Measurements from ENCODE around the gene MECP2.

- TF ChIP-seq POLR2A (IDR thresholded peaks at IDR 0.05) (no peak), EP300 (IDR thresholded peaks at IDR 0.05; ENCODE audit: low read depth) (no peak)
- TF ChIP-seq, protein P1, sequence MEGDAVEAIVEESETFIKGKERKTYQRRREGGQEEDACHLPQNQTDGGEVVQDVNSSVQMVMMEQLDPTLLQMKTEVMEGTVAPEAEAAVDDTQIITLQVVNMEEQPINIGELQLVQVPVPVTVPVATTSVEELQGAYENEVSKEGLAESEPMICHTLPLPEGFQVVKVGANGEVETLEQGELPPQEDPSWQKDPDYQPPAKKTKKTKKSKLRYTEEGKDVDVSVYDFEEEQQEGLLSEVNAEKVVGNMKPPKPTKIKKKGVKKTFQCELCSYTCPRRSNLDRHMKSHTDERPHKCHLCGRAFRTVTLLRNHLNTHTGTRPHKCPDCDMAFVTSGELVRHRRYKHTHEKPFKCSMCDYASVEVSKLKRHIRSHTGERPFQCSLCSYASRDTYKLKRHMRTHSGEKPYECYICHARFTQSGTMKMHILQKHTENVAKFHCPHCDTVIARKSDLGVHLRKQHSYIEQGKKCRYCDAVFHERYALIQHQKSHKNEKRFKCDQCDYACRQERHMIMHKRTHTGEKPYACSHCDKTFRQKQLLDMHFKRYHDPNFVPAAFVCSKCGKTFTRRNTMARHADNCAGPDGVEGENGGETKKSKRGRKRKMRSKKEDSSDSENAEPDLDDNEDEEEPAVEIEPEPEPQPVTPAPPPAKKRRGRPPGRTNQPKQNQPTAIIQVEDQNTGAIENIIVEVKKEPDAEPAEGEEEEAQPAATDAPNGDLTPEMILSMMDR (IDR thresholded peaks at IDR 0.05) = no peak
Measured at GRCh38 chrX:154027022-154027402, 70.5 kb downstream of the MECP2 start.
